Neural cell (in vitro differentiated cells): Measurements from ENCODE around the gene DPYD. TPM values are rescaled to one million over a fixed set of nuclear protein-coding genes. Genes with fewer than 3 reads are reported as not detected.

Experiments used
- H2AFZ ChIP-seq: fragments of 200-600, 300-800 bp; sonication (generic), shearing (Covaris generic); 2 replicates; pipeline ENCODE4 v1.6.0; 2014; ENCODE audit warnings: low read depth, mild to moderate bottlenecking, antibody characterized with exemption, low read length, moderate library complexity
- H3F3A ChIP-seq: fragments of 200-600 bp; shearing (Covaris generic); 2 replicates; pipeline ENCODE4 v1.6.1; 2016; ENCODE audit warnings: mild to moderate bottlenecking, moderate library complexity, mixed read lengths, antibody characterized with exemption, low read length; ENCODE audit not compliant: insufficient read depth, poor library complexity, severe bottlenecking
- H3K27ac ChIP-seq: fragments of 200-600, 300-800 bp; sonication (generic), shearing (Covaris generic); 2 replicates; pipeline ENCODE4 v1.5.1; 2014; ENCODE audit warnings: mild to moderate bottlenecking, low read length, moderate library complexity
- H3K27me3 ChIP-seq: fragments of 300-800, 200-600 bp; sonication (generic), shearing (Covaris generic); 2 replicates; pipeline ENCODE4 v1.6.0; 2014; ENCODE audit warnings: mild to moderate bottlenecking, low read depth, low read length, moderate library complexity; ENCODE audit not compliant: insufficient read depth
- H3K36me3 ChIP-seq: fragments of 300-800, 200-600 bp; sonication (generic), shearing (Covaris generic); 2 replicates; pipeline ENCODE4 v1.5.1; 2014; ENCODE audit warnings: mild to moderate bottlenecking, antibody characterized with exemption, low read length, moderate library complexity; ENCODE audit not compliant: insufficient read depth
- H3K4me2 ChIP-seq: fragments of 300-800, 200-600 bp; sonication (generic), shearing (Covaris generic); 2 replicates; pipeline ENCODE4 v1.6.0; 2014; ENCODE audit warnings: mild to moderate bottlenecking, low read length
- H3K4me3 ChIP-seq: fragments of 300-800, 200-600 bp; sonication (generic), shearing (Covaris generic); 2 replicates; pipeline ENCODE4 v1.5.1; 2014; ENCODE audit warnings: mild to moderate bottlenecking, low read length, moderate library complexity
- H3K79me2 ChIP-seq: fragments of 200-600 bp; shearing (Covaris generic); replicated peaks from 2 replicates; pipeline ENCODE4 v1.6.0; 2014; ENCODE audit warnings: mild to moderate bottlenecking, low read length, moderate library complexity; ENCODE audit not compliant: insufficient read depth
- H3K9ac ChIP-seq: fragments of 300-800, 200-600 bp; sonication (generic), shearing (Covaris generic); 2 replicates; pipeline ENCODE4 v1.6.1; 2016; ENCODE audit warnings: mild to moderate bottlenecking, low read length, mixed read lengths
- H3K9me2 ChIP-seq: fragments of 200-600 bp; shearing (Covaris generic); 2 replicates; pipeline ENCODE4 v1.6.1; 2016; ENCODE audit warnings: mild to moderate bottlenecking, low read length, mixed read lengths; ENCODE audit not compliant: insufficient read depth
- H3K9me3 ChIP-seq: fragments of 200-600, 300-800 bp; sonication (generic), shearing (Covaris generic); 2 replicates; pipeline ENCODE4 v1.6.1; 2016; ENCODE audit warnings: mild to moderate bottlenecking, mixed run types, low read length, moderate library complexity, mixed read lengths
- H4K20me1 ChIP-seq: fragments of 200-600 bp; shearing (Covaris generic); 2 replicates; pipeline ENCODE4 v1.6.1; 2016; ENCODE audit warnings: mild to moderate bottlenecking, mixed run types; ENCODE audit not compliant: insufficient read depth
- EP300 ChIP-seq: fragments of 450-650 bp; conservative IDR thresholded peaks from 2 replicates; pipeline ENCODE4 v1.6.1; 2014; ENCODE audit warnings: antibody characterized with exemption, mild to moderate bottlenecking, moderate library complexity; ENCODE audit not compliant: poor library complexity, severe bottlenecking
- EZH2 ChIP-seq: fragments of 200-600, 300-800 bp; shearing (Covaris generic), sonication (generic); IDR thresholded peaks from 2 replicates; pipeline ENCODE4 v1.6.1; 2014; ENCODE audit warnings: antibody characterized with exemption, low read length, borderline replicate concordance, mild to moderate bottlenecking; ENCODE audit not compliant: insufficient read depth, poor library complexity, severe bottlenecking
- MXI1 ChIP-seq: fragments of 450-650 bp; conservative IDR thresholded peaks from 2 replicates; pipeline ENCODE4 v1.6.1; 2014; ENCODE audit warnings: antibody characterized with exemption, mild to moderate bottlenecking; ENCODE audit not compliant: poor library complexity, severe bottlenecking
- POLR2AphosphoS5 ChIP-seq: IDR thresholded peaks from 2 replicates; pipeline ENCODE4 v1.6.1; 2012
- RAD21 ChIP-seq: fragments of 450-650 bp; conservative IDR thresholded peaks from 2 replicates; pipeline ENCODE4 v1.6.1; 2014; ENCODE audit warnings: antibody characterized with exemption, mild to moderate bottlenecking, moderate library complexity
- SMC3 ChIP-seq: fragments of 450-650 bp; conservative IDR thresholded peaks from 2 replicates; pipeline ENCODE4 v1.6.1; 2014; ENCODE audit warnings: antibody characterized with exemption, mild to moderate bottlenecking, moderate library complexity; ENCODE audit not compliant: poor library complexity
- TAF1 ChIP-seq: IDR thresholded peaks from 2 replicates; pipeline ENCODE4 v1.6.1; 2012; ENCODE audit warnings: low read depth
- polyA plus RNA-seq: library from polyadenylated mRNA; depleted of rRNA; stranded (reverse); fragments of >200 nt; gene quantifications from 2 replicates; pipeline ENCODE4 v1.2.3, GENCODE V29; 2014
- TF ChIP-seq, protein P1 (sequence below): fragments of 450-650 bp; IDR thresholded peaks from 2 replicates; pipeline ENCODE4 v1.5.1; 2014; ENCODE audit warnings: antibody characterized with exemption, mild to moderate bottlenecking, moderate library complexity; ENCODE audit not compliant: poor library complexity, severe bottlenecking
- TF ChIP-seq, protein P2 (sequence below): IDR thresholded peaks from 2 replicates; pipeline ENCODE4 v1.6.1; 2012; ENCODE audit warnings: borderline replicate concordance

The DPYD gene
- polyA plus RNA-seq, 1 donor from 2014 or later, result 6.7 TPM

DNA sequence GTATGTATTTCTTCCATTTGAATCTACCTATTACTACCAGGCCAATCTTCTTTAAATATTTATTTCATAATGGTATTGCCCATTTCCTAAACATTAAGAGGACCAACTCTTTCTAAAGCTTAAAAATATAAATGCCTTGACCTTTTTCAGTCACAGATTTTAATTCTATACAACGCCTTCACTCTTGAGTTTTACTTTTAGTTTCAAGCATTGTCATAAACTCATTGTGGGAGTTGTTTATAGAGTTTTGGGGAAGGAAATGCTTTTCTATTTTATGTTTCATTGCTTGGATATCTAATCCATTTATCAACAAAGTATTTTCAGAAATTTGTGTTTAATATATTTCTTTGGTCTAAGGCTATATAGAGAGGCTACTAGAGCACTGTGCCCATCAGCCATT lies 155.8 kb downstream of the DPYD start:
- no peaks in the 10 kb centered on the region for H3K27me3 ChIP-seq
- peaks cover 4% of the 10 kb centered on the region for H3K36me3 ChIP-seq
- H3K79me2 ChIP-seq, result no peaks in the 10 kb centered on the region
- H4K20me1 ChIP-seq, result no peaks in the 10 kb centered on the region
- TF ChIP-seq MXI1 (no peak), TAF1 (no peak), RAD21 (no peak), EP300 (no peak), SMC3 (no peak), EZH2 (no peak), POLR2AphosphoS5 (no peak)
- TF ChIP-seq, protein P1, sequence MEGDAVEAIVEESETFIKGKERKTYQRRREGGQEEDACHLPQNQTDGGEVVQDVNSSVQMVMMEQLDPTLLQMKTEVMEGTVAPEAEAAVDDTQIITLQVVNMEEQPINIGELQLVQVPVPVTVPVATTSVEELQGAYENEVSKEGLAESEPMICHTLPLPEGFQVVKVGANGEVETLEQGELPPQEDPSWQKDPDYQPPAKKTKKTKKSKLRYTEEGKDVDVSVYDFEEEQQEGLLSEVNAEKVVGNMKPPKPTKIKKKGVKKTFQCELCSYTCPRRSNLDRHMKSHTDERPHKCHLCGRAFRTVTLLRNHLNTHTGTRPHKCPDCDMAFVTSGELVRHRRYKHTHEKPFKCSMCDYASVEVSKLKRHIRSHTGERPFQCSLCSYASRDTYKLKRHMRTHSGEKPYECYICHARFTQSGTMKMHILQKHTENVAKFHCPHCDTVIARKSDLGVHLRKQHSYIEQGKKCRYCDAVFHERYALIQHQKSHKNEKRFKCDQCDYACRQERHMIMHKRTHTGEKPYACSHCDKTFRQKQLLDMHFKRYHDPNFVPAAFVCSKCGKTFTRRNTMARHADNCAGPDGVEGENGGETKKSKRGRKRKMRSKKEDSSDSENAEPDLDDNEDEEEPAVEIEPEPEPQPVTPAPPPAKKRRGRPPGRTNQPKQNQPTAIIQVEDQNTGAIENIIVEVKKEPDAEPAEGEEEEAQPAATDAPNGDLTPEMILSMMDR, result no peak
- TF ChIP-seq, protein P2, sequence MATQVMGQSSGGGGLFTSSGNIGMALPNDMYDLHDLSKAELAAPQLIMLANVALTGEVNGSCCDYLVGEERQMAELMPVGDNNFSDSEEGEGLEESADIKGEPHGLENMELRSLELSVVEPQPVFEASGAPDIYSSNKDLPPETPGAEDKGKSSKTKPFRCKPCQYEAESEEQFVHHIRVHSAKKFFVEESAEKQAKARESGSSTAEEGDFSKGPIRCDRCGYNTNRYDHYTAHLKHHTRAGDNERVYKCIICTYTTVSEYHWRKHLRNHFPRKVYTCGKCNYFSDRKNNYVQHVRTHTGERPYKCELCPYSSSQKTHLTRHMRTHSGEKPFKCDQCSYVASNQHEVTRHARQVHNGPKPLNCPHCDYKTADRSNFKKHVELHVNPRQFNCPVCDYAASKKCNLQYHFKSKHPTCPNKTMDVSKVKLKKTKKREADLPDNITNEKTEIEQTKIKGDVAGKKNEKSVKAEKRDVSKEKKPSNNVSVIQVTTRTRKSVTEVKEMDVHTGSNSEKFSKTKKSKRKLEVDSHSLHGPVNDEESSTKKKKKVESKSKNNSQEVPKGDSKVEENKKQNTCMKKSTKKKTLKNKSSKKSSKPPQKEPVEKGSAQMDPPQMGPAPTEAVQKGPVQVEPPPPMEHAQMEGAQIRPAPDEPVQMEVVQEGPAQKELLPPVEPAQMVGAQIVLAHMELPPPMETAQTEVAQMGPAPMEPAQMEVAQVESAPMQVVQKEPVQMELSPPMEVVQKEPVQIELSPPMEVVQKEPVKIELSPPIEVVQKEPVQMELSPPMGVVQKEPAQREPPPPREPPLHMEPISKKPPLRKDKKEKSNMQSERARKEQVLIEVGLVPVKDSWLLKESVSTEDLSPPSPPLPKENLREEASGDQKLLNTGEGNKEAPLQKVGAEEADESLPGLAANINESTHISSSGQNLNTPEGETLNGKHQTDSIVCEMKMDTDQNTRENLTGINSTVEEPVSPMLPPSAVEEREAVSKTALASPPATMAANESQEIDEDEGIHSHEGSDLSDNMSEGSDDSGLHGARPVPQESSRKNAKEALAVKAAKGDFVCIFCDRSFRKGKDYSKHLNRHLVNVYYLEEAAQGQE, result no peak
- no peak overlapping the region for H3K4me3 ChIP-seq
- no peak overlapping the region for H2AFZ ChIP-seq
- peaks cover 8% of the 10 kb centered on the region for H3K9me3 ChIP-seq
- no peaks in the 10 kb centered on the region for H3F3A ChIP-seq
- H3K27ac ChIP-seq, result no peak overlapping the region
- H3K9ac ChIP-seq, result no peak overlapping the region
- no peak overlapping the region for H3K4me2 ChIP-seq
- H3K9me2 ChIP-seq, result no peaks in the 10 kb centered on the region

DNA sequence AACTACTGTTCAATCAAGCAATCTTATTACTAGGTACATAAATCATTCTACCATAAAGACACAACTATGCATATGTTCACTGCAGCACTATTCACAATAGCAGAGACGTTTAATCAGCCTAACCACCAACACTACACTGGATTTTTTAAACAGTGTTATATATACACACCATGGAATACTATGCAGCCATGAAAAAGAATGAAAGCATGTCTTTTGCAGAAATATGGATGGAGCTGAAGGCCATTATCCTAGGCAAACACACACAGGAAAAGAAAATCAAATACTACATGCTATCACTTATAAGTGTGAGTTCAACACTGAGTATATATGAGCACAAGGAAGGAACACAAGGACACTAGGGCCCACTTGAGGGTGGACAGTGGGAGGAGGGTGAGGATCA lies 159.2 kb downstream of the DPYD start:
- no peak overlapping the region for H3K9ac ChIP-seq
- H2AFZ ChIP-seq, result no peak overlapping the region
- no peak overlapping the region for H3K4me2 ChIP-seq
- no peaks in the 10 kb centered on the region for H3K27me3 ChIP-seq
- no peaks in the 10 kb centered on the region for H3K9me2 ChIP-seq
- no peak for TF ChIP-seq RAD21
- TF ChIP-seq, protein P1, result no peak
- H3K9me3 ChIP-seq, result peaks cover 8% of the 10 kb centered on the region
- H3K36me3 ChIP-seq, result peaks cover 4% of the 10 kb centered on the region
- H3K4me3 ChIP-seq, result no peak overlapping the region
- no peaks in the 10 kb centered on the region for H4K20me1 ChIP-seq
- H3K27ac ChIP-seq, result no peak overlapping the region
- H3F3A ChIP-seq, result no peaks in the 10 kb centered on the region
- no peaks in the 10 kb centered on the region for H3K79me2 ChIP-seq
